GM18511 (cell line): ENCODE measurements around the gene CSAD.
"Not testable (repeated sequence)": the region's sequence is repeated elsewhere in the genome, so short reads cannot be mapped to it uniquely, and the experiment has no call there.

Source experiments
- ATAC-seq: cut with Tn5 transposase; IDR thresholded peaks from one replicate; pipeline ENCODE4 v1.9.1; 2021; ENCODE audit warnings: mild to moderate bottlenecking, moderate library complexity; ENCODE audit not compliant: unreplicated experiment

CSAD gene

GRCh38 chr12:53181935-53182334 lies 1.2 kb upstream of the CSAD start:
- no peak for ATAC-seq

GRCh38 chr12:53180931-53181645 lies 363 bp upstream of the CSAD start:
- ATAC-seq, result peak; percentile 61

- peak; percentile 21 for ATAC-seq
These were observed 972 bp downstream of the CSAD start for GRCh38 chr12:53179687-53180219.

GRCh38 chr12:53178803-53179202 lies 1.9 kb downstream of the CSAD start:
- not testable (repeated sequence) for ATAC-seq

GRCh38 chr12:53177447-53177846 lies 3.3 kb downstream of the CSAD start:
- ATAC-seq, result not testable (repeated sequence)

- ATAC-seq, result no peak
These were observed 4.0 kb downstream of the CSAD start for GRCh38 chr12:53176750-53177149.

- ATAC-seq, result no peak
These were observed 5.7 kb downstream of the CSAD start for GRCh38 chr12:53174881-53175491.

GRCh38 chr12:53173085-53173715 lies 7.5 kb downstream of the CSAD start:
- no peak for ATAC-seq

- no peak for ATAC-seq
These were observed 8.4 kb downstream of the CSAD start for GRCh38 chr12:53172352-53172751.

- no peak for ATAC-seq
These were observed 8.9 kb downstream of the CSAD start for GRCh38 chr12:53171725-53172329.

GRCh38 chr12:53170876-53171724 lies 9.6 kb downstream of the CSAD start:
- no peak for ATAC-seq

GRCh38 chr12:53170215-53170614 lies 10.5 kb downstream of the CSAD start:
- ATAC-seq, result no peak

GRCh38 chr12:53169644-53170043 lies 11.1 kb downstream of the CSAD start:
- ATAC-seq, result no peak

- ATAC-seq, result no peak
These were observed 13.9 kb downstream of the CSAD start for GRCh38 chr12:53166837-53167236.

- not testable (repeated sequence) for ATAC-seq
These were observed 17.7 kb downstream of the CSAD start for GRCh38 chr12:53163008-53163407.

GRCh38 chr12:53161119-53161911 lies 19.4 kb downstream of the CSAD start:
- no peak for ATAC-seq

GRCh38 chr12:53160673-53161072 lies 20.1 kb downstream of the CSAD start:
- no peak for ATAC-seq

GRCh38 chr12:53160000-53160399 lies 20.7 kb downstream of the CSAD start:
- no peak for ATAC-seq

- ATAC-seq, result peak; percentile 75
These were observed 21.4 kb downstream of the CSAD start for GRCh38 chr12:53159195-53159839.
